ENCODE data around the gene TSPO. TPM values are rescaled to one million over a fixed set of nuclear protein-coding genes. Genes with fewer than 3 reads are reported as not detected.

The TSPO gene
- total and polyA plus RNA-seq, 8 donors: 24.2 to 79.6 (median 42.5) TPM

DNA sequence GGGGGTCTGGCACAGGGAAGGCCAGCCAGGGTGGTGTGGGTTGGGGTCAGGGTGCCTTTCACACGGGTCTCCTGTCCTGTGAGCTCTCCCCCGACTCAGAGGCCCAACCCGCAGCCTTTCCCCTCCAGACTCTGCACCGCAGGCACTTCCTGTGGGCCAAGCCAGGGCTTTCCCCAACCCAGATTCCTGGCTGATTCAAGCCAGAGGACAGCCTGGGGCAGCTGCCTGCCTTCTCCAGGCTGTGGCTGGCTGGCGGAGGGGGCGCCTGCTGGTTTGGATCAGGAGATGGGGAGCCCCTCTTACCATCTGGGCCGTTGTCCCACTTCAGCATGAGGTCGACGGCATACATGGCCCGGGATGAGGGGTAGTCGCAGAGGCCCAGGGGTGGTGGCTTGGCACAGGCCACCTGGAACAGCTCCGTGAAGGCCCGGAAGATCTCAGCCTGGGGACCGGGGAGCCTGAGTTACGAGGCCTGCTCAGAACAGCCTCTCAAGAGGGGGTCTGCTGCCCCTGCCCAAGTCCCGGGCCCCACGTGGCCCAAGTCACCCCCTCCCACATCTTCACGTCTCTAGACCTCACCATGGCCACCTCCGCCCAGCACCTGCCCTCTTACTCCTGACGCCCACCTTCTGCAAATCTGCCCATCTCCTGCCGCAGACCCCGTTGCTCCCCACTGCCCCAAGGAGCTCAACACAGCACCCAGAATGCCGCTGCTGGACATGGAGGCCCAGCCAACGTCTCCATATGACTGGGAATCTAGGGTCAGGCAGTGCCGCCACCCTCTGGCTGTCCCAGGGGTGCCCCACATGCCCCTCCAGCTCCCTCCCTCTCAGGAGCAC is 17.3 kb downstream of the TSPO start:
- ATAC-seq (peak in 1 of 4 donors; percentile 23), DNase-seq (peak in 1 of 6 donors; percentile 58), FAIRE-seq (no peak)
- H3K36me3 ChIP-seq: peaks cover 0 to 6% (median 6%) of the 10 kb centered on the region in 3 donors
- no peak overlapping the region for H3K27ac ChIP-seq
- H3K4me3 ChIP-seq: no peak overlapping the region
- H3K27me3 ChIP-seq: no peaks in the 10 kb centered on the region
- 86 to 91% methylated on average over 21 to 25 of the region's 25 CpGs for WGBS, 2 donors
- TF ChIP-seq CTCF (IDR thresholded peaks at IDR 0.05): no peak
- no peaks in the 10 kb centered on the region for H3K4me1 ChIP-seq
- intact Hi-C loops (cut with DNase I): no loop called here
- no peaks in the 10 kb centered on the region for H3K9me3 ChIP-seq

GRCh38 chr22:43169310-43170130 is 18.2 kb downstream of the TSPO start:
- 90 to 94% methylated on average over 23 of the region's 23 CpGs for WGBS, 2 donors
- FAIRE-seq: no peak
- no peak overlapping the region for H3K4me3 ChIP-seq

DNA sequence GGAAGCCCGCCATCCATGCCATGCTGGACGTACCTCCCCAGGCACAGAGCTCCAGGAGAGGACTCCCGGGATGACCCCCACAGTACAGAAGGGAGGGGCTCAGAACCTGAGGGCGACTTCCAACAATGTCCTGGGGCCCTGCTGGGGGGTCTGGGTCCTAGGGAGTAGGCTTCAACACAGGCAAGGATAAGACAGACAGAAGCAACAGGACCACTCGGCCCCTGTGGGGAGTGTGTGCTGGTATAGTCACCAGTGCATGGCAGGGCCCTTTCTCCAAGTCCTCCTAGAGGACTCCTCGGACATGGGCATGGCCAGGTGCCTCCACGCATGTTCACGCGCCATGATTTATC is 18.7 kb downstream of the TSPO start:
- FAIRE-seq: no peak
- no peak for DNase-seq

More at GRCh38 chr22:43169310-43170130, 18.2 kb downstream of the TSPO start:
- H3K27ac ChIP-seq: no peak overlapping the region
- H3K4me1 ChIP-seq: no peaks in the 10 kb centered on the region
- peaks cover 0 to 14% (median 12%) of the 10 kb centered on the region in 3 donors for H3K36me3 ChIP-seq
- no peak for ATAC-seq
- intact Hi-C loops (cut with DNase I): no loop called here
- DNase-seq: no peak
- no peaks in the 10 kb centered on the region for H3K27me3 ChIP-seq
- no peak for TF ChIP-seq CTCF (IDR thresholded peaks at IDR 0.05)
- H3K9me3 ChIP-seq: no peaks in the 10 kb centered on the region

DNA sequence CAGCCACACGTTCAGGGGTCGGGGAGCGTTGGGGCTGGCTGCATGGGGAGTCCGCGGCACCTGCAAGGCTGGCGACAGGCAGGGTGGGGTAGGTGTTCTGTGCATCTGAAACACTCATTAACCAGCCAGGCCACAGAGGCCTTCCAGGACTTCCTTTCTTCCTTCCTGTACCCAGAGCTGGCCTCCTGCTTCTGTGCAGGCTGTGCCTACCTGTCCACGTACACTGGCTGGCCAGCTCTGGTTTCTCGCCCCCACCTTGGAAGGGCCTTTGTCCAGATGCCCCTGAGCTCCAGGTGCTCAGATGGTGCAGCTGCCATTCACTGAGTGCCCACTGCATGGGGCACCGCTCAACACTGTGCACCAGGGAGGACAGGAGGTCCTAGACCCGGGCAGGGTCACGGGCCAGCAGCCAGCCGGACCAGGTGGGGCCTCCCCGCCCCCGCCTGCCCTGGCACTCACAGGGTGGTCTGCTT is 19.7 kb downstream of the TSPO start:
- no peak overlapping the region for H3K27ac ChIP-seq
- no peak overlapping the region for H3K4me3 ChIP-seq
- H3K9me3 ChIP-seq: no peaks in the 10 kb centered on the region
- ATAC-seq: peak in 1 of 4 donors; percentile 22
- no peak for FAIRE-seq
- intact Hi-C loops (cut with DNase I): no loop called here
- H3K4me1 ChIP-seq: no peaks in the 10 kb centered on the region
- no peak for TF ChIP-seq CTCF (IDR thresholded peaks at IDR 0.05)
- peaks cover 0 to 24% (median 12%) of the 10 kb centered on the region in 3 donors for H3K36me3 ChIP-seq
- H3K27me3 ChIP-seq: no peaks in the 10 kb centered on the region
- WGBS, 2 donors: 90 to 91% methylated on average over 14 of the region's 14 CpGs
- no peak for DNase-seq

More for the DNA sequence above, 18.7 kb downstream of the TSPO start:
- no peak for TF ChIP-seq CTCF (IDR thresholded peaks at IDR 0.05)
- no peak overlapping the region for H3K27ac ChIP-seq
- H3K9me3 ChIP-seq: no peaks in the 10 kb centered on the region
- peaks cover 0 to 17% (median 12%) of the 10 kb centered on the region in 3 donors for H3K36me3 ChIP-seq
- no peaks in the 10 kb centered on the region for H3K27me3 ChIP-seq
- WGBS, 2 donors: 87 to 92% methylated on average over 9 of the region's 9 CpGs
- no peak overlapping the region for H3K4me3 ChIP-seq
- H3K4me1 ChIP-seq: no peaks in the 10 kb centered on the region
- intact Hi-C loops (cut with DNase I): no loop called here
- no peak for ATAC-seq

Data from pancreas (tissue), 10 donors.